Small intestine (tissue), 7 donors: ENCODE measurements around the gene SPIRE2. TPM values are rescaled to one million over a fixed set of nuclear protein-coding genes. Genes with fewer than 3 reads are reported as not detected.
"Not testable (repeated sequence)": the region's sequence is repeated elsewhere in the genome, so short reads cannot be mapped to it uniquely, and the experiment has no call there.

Source experiments
- DNase-seq, 2 donors: peaks; one replicate each; pipeline versions ENCODE4 v3.0.0 to v3.0.0-alpha.2; 2013
- FAIRE-seq: peaks from 2 replicates; lab custom pipeline; 2012; peaks lifted over from hg19 to GRCh38; lab: Jason Lieb, UNC
- H3K27ac ChIP-seq, 3 donors: one replicate each; pipeline ENCODE4 v1.5.1; 2013; ENCODE audit warnings: low read length in 2 of 3, mild to moderate bottlenecking in 2 of 3, control low read depth in 1 of 3, inconsistent platforms in 1 of 3, low read depth in 1 of 3, moderate library complexity in 1 of 3
- H3K27me3 ChIP-seq, 3 donors: one replicate each; pipeline ENCODE4 v1.6.1; 2013; ENCODE audit warnings: low read length in 3 of 3, inconsistent platforms in 1 of 3; ENCODE audit not compliant: control insufficient read depth in 3 of 3, insufficient read depth in 3 of 3
- H3K36me3 ChIP-seq, 3 donors: one replicate each; pipeline ENCODE4 v1.6.1; 2013; ENCODE audit warnings: low read length in 3 of 3, inconsistent platforms in 1 of 3, low read depth in 1 of 3, mild to moderate bottlenecking in 1 of 3, moderate library complexity in 1 of 3; ENCODE audit not compliant: control insufficient read depth in 3 of 3, insufficient read depth in 2 of 3
- H3K4me1 ChIP-seq, 3 donors: one replicate each; pipeline ENCODE4 v1.6.1; 2013; ENCODE audit warnings: low read length in 2 of 3, inconsistent platforms in 1 of 3, low read depth in 1 of 3, mild to moderate bottlenecking in 1 of 3, moderate library complexity in 1 of 3; ENCODE audit not compliant: control insufficient read depth in 3 of 3, insufficient read depth in 2 of 3
- H3K4me3 ChIP-seq, 3 donors: one replicate each; pipeline ENCODE4 v1.5.1; 2013; ENCODE audit warnings: low read length in 3 of 3, control low read depth in 1 of 3, inconsistent platforms in 1 of 3, low read depth in 1 of 3, mild to moderate bottlenecking in 1 of 3, moderate library complexity in 1 of 3
- H3K9me3 ChIP-seq, 2 donors: one replicate each; pipeline ENCODE4 v1.6.1; 2013; ENCODE audit warnings: low read depth in 1 of 2, low read length in 1 of 2; ENCODE audit not compliant: control insufficient read depth in 2 of 2, insufficient read depth in 1 of 2
- WGBS, 3 donors: extraction: QIAGEN DNeasy Blood & Tissue Kit; methylation state at CpG; one replicate each; pipeline ENCODE4 v1.1.7; 2013; 5-methylcytosine and 5-hydroxymethylcytosine counted together
- polyA plus RNA-seq, 4 donors: library from polyadenylated mRNA; stranded (reverse) in 3 of 4; unstranded in 1 of 4; fragments of 200-250 nt in 3 of 4; fragments of 120-200 nt in 1 of 4; gene quantifications; one replicate each; pipeline versions ENCODE4 v1.2.1 to v1.2.3, GENCODE V29; 2013
- donor health status: healthy with polysubstance abuse.
- donor health status: control.
- donor health status: control.
- donor health status: Bipolar disorder and iron deficiency.
- donor health status: healthy.

SPIRE2 gene
- polyA plus RNA-seq, 4 donors = 19.6 to 61.5 (median 44.9) TPM

GRCh38 chr16:89798832-89799370 is 29.4 kb upstream of the SPIRE2 start:
- Histone ChIP-seq H3K27me3 (no peaks in the 10 kb centered on the region), H3K4me1 (no peaks in the 10 kb centered on the region), H3K36me3 (peaks cover 0 to 49% (median 0%) of the 10 kb centered on the region in 3 donors), H3K4me3 (no peak overlapping the region), H3K9me3 (no peaks in the 10 kb centered on the region), H3K27ac (no peak overlapping the region)
- FAIRE-seq (no peak), DNase-seq (no peak)
- WGBS, 3 donors = 81 to 97% (median 92%) methylated on average over 15 of the region's 15 CpGs

GRCh38 chr16:89801800-89802199 is 26.5 kb upstream of the SPIRE2 start:
- DNase-seq (no peak), FAIRE-seq (no peak)
- H3K27ac ChIP-seq = no peak overlapping the region
- no peaks in the 10 kb centered on the region for H3K9me3 ChIP-seq
- no peak overlapping the region for H3K4me3 ChIP-seq
- no peaks in the 10 kb centered on the region for H3K27me3 ChIP-seq
- no peaks in the 10 kb centered on the region for H3K4me1 ChIP-seq
- peaks cover 0 to 42% (median 0%) of the 10 kb centered on the region in 3 donors for H3K36me3 ChIP-seq
- WGBS, 3 donors = 66 to 77% (median 74%) methylated on average over 12 of the region's 12 CpGs

- Histone ChIP-seq H3K4me1 (peaks cover 0 to 6% (median 0%) of the 10 kb centered on the region in 3 donors), H3K4me3 (no peak overlapping the region), H3K27ac (peak overlapping the region in 1 of 3 donors; percentile 35), H3K9me3 (no peaks in the 10 kb centered on the region), H3K36me3 (peaks cover 0 to 37% (median 0%) of the 10 kb centered on the region in 3 donors), H3K27me3 (no peaks in the 10 kb centered on the region)
- FAIRE-seq (no peak), DNase-seq (no peak)
- 81 to 90% (median 88%) methylated on average over 15 of the region's 15 CpGs for WGBS, 3 donors
Measured at GRCh38 chr16:89805136-89805905, 23.0 kb upstream of the SPIRE2 start.

- not testable (repeated sequence) for H3K27me3 ChIP-seq, H3K27ac ChIP-seq, H3K4me3 ChIP-seq, DNase-seq, H3K4me1 ChIP-seq, FAIRE-seq, H3K9me3 ChIP-seq
- H3K36me3 ChIP-seq = peaks cover 0 to 40% (median 0%) of the 10 kb centered on the region in 3 donors
- WGBS, 3 donors = 84 to 89% (median 88%) methylated on average over 15 of the region's 16 CpGs
Measured at GRCh38 chr16:89806589-89807193, 21.6 kb upstream of the SPIRE2 start.

GRCh38 chr16:89808475-89808874 is 19.8 kb upstream of the SPIRE2 start:
- H3K36me3 ChIP-seq = peaks cover 0 to 43% (median 0%) of the 10 kb centered on the region in 3 donors
- peaks cover 0 to 6% (median 0%) of the 10 kb centered on the region in 3 donors for H3K4me1 ChIP-seq
- DNase-seq (peak; percentile 28 to 57), FAIRE-seq (no peak)
- H3K9me3 ChIP-seq = no peaks in the 10 kb centered on the region
- no peaks in the 10 kb centered on the region for H3K27me3 ChIP-seq
- no peak overlapping the region for H3K4me3 ChIP-seq
- 55 to 85% (median 73%) methylated on average over 3 to 4 of the region's 4 CpGs for WGBS, 3 donors
- no peak overlapping the region for H3K27ac ChIP-seq

GRCh38 chr16:89811321-89811720 is 17.0 kb upstream of the SPIRE2 start:
- Histone ChIP-seq H3K4me1 (peaks cover 0 to 6% (median 0%) of the 10 kb centered on the region in 3 donors), H3K27ac (no peak overlapping the region), H3K9me3 (no peaks in the 10 kb centered on the region), H3K4me3 (no peak overlapping the region), H3K27me3 (no peaks in the 10 kb centered on the region), H3K36me3 (peaks cover 0 to 30% (median 0%) of the 10 kb centered on the region in 3 donors)
- no peak for FAIRE-seq
- 30 to 68% (median 39%) methylated on average over 2 of the region's 2 CpGs for WGBS, 3 donors
- peak; percentile 19 to 36 for DNase-seq

- 2 to 4% (median 2%) methylated on average over 44 to 65 of the region's 65 CpGs for WGBS, 3 donors
- H3K36me3 ChIP-seq = peaks cover 0 to 21% (median 0%) of the 10 kb centered on the region in 3 donors
- DNase-seq (peak in 1 of 2 donors; percentile 36), FAIRE-seq (no peak)
- peak overlapping the region; percentile 50 to 84 (median 58) for H3K4me3 ChIP-seq
- peaks cover 0 to 16% (median 0%) of the 10 kb centered on the region in 3 donors for H3K4me1 ChIP-seq
- H3K9me3 ChIP-seq = peaks cover 0 to 10% of the 10 kb centered on the region in 2 donors
- peak overlapping the region in 1 of 3 donors; percentile 20 for H3K27ac ChIP-seq
- H3K27me3 ChIP-seq = no peaks in the 10 kb centered on the region
Measured at GRCh38 chr16:89815639-89816348, 12.5 kb upstream of the SPIRE2 start.
